8988T (cell line): Measurements from ENCODE around the gene PLCH1.
A peak's percentile ranks its signal among the peaks of the same experiment; 100 is the strongest.
"Not testable (repeated sequence)": the region's sequence is repeated elsewhere in the genome, so short reads cannot be mapped to it uniquely, and the experiment has no call there.

ENCODE experiments used
- DNase-seq: peaks from one replicate; pipeline ENCODE4 v3.0.0; 2011

PLCH1 gene

DNA sequence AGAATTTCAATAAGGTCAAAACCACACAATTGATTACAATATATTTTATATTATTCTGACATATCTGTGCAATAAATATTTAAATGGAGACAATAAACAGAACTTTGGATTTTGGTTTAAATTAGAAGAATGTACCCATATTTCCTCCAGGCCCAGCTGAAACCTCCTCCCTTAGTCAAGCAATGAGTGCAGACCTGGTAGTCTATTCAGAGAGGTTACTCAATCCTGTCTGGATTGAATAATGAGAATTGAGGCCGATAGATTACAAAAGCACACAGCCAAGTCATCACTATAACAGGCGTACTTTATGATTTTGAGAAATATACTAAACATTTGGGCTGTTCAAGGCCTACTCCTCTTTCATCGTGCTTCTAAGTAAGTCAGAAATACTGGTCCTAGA lies 336.9 kb downstream of the PLCH1 start:
- no peak for DNase-seq

- no peak for DNase-seq
Measured at GRCh38 chr3:155407331-155407730, 337.5 kb downstream of the PLCH1 start.

- no peak for DNase-seq
Measured at GRCh38 chr3:155404486-155404885, 340.4 kb downstream of the PLCH1 start.

- no peak for DNase-seq
Measured at GRCh38 chr3:155402656-155403055, 342.2 kb downstream of the PLCH1 start.

GRCh38 chr3:155398046-155398445 lies 346.8 kb downstream of the PLCH1 start:
- no peak for DNase-seq

- not testable (repeated sequence) for DNase-seq
Measured at GRCh38 chr3:155394896-155395295, 350.0 kb downstream of the PLCH1 start.

DNA sequence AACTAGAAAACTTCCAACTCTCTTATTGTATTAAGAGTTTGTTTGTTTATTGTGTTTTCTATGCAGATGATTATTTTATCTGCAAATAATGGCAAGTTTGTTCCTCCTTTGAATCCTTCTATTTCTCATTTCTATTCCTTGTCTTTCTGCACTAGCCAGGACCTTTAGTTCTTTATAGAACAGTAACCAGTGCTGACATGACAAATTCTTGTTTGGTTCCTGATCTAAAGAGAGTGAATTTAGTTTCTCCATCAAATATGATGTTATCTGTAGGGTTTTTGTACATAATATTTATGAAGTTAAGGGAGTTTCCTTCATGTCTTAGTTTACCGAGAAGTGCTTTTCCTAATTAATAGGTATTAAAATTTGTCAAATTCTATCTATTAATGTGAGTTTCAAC lies 350.6 kb downstream of the PLCH1 start:
- DNase-seq, result no peak

GRCh38 chr3:155393316-155393715 lies 351.6 kb downstream of the PLCH1 start:
- no peak for DNase-seq

- DNase-seq, result no peak
Measured at GRCh38 chr3:155392138-155392537, 352.7 kb downstream of the PLCH1 start.

GRCh38 chr3:155391551-155391958 lies 353.3 kb downstream of the PLCH1 start:
- DNase-seq, result peak; percentile 5

- DNase-seq, result no peak
Measured at GRCh38 chr3:155391104-155391503, 353.8 kb downstream of the PLCH1 start.

GRCh38 chr3:155390351-155390750 lies 354.5 kb downstream of the PLCH1 start:
- no peak for DNase-seq

- DNase-seq, result no peak
Measured at GRCh38 chr3:155388417-155388816, 356.5 kb downstream of the PLCH1 start.

- no peak for DNase-seq
Measured at GRCh38 chr3:155387571-155387970, 357.3 kb downstream of the PLCH1 start.

DNA sequence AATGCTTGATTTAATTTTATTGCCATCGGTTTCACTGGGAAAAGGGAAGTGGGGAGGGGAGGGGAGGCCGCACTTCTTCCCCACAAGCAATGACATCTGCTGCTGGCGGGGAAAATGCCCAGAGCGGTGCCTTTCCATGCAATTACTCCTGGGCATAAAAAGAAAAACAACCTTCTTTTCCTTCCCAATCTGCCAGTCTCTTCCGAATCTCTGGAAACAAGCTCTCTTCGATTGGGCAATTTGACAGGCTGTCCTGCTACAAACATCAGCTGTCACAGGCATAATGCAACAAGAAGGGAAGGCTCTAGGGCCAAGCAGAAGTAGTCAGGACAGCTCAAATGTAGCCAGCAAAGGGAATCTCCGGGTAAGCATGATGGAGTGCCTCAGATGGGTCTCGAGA lies 358.0 kb downstream of the PLCH1 start:
- DNase-seq, result no peak

DNA sequence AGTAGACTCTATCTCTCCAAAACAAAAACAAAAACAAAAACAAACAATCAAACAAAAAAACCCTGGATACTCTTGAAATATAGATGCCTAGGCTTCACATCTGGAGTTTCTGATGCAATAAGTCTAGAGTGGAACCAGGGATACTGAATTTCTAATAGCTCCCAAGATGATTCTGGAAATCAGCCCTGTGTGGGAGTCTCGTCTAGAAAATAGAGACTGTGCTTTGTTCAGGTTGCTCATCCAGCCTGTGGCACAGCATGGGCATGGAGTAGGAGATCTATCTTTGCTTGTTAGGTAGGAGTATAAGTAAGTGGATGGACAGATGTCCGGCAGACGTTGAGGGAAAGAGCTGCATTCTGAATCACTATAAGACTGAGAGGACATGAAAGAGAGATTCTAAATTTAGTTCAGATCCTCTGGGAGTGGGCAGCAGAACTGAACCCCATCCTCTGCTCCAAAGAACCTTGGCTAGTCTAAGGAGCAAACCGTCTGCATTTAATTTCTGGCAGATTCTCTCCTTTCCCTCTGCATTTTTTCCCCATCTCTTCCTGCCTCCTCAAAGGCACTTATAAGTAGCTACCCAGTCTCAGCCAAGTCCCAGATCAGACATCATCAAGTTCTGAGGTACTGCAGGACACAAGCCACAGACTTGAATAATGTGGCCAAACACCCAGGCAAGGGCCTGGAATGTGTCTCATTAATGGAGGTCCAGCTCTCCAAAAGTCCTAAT lies 358.8 kb downstream of the PLCH1 start:
- no peak for DNase-seq

DNA sequence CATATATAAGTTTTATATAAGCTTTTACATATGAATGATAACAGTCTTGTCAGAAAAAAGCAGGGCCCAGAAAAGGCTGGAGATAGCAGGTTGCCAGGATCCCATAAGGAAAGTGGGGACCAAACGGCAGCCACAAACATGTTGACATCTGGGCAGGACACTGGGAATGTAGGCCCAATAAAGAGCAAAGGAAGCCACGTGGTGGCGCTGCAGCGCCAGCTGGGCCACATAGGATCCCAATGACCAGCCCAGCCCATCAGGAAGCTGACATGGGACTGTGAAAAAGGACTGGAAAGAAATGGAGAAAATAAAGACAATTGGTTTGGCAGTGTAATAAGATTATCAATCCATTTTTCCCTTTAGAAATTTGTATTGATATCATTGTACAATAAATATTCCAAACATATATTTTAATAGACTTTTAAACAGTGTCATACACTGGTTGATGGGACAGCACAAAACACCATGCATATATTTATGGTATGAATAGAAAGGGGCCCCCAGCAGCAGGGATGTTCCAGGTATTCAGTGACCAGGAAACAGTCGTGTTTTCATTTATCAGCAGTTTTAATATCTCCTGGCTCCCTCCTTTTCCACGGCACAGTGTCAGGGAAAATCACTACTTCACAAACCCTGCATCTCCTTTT lies 362.4 kb downstream of the PLCH1 start:
- DNase-seq, result peak; percentile 13

- DNase-seq, result no peak
Measured at GRCh38 chr3:155377847-155378246, 367.0 kb downstream of the PLCH1 start.

- no peak for DNase-seq
Measured at GRCh38 chr3:155377071-155377470, 367.8 kb downstream of the PLCH1 start.

DNA sequence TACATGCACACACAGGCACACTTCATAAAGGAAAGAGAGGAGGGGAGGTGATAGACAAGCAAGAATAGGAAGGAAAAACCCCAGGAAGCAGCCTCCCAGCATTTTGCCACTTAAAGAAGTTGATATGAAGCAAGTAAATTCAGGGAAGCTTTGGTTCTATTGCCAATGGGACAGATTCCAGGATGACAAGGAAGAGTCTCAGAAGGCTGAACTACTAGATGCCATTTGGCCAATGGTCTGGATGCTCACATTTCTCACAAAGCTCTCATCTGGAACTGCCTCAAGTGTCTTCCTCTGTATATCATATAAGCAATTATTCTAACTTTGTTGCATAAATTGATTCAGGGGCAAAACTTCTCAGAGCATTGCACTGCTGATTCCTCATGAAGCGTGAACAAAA lies 372.6 kb downstream of the PLCH1 start:
- DNase-seq, result no peak

GRCh38 chr3:155370764-155371503 lies 373.9 kb downstream of the PLCH1 start:
- no peak for DNase-seq

GRCh38 chr3:155370198-155370597 lies 374.7 kb downstream of the PLCH1 start:
- no peak for DNase-seq

- DNase-seq, result no peak
Measured at GRCh38 chr3:155369735-155370134, 375.1 kb downstream of the PLCH1 start.

DNA sequence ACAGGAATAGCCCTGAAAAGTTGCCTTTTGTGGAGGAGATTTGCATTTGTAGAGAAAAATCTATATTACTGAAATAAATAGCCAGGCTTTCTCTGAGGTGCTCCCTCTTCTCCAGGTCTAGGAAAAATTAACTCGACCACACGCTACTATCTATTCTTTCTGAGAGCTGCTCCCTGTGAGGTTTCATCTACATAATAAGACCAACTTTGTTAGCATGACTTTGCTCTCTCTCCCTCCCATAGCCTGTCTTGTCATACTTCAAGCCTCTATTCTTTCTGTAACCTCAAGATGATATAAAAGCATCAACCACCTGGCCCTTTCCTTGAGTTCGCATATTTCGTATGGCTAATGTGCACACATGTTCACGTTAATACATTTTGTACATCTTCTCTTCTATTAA lies 375.6 kb downstream of the PLCH1 start:
- no peak for DNase-seq
